ENCODE measurements around the gene JAG2.

DNA sequence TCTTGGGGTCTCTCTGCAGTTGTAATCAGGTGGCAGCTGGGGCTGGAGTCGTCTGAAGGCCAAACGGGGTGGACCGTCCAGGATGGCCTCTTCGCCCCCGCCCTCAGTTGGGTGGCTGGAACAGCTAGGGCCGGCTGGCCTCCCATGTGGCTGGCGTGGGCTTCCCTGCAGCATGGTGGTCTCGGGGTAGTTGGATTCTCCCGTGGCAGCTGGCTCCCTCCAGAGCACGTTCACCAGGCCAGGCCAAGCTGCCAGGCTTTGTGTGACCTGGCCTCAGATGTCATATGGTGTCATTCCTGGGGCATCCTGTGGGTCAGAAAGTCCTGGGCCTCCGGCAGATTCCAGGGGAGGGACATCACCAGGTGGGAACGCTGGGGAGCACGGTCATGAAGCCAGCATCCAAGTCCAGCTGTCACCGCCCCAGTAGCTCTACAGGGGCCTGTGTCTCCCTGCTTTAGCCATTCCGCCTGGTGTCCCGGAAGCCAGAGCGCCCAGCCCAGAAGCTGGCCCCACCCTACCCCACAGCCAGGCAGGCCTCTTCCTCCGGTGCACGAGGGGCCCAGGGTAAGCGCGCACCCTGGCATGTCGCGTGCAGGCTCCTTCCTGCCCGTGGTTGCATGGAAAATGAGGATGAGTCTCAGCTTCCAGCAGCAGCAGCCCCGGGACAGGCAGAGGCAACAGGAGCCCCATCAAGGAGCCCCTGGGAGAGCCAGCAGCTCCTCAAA, 13.9 kb upstream of the JAG2 start:
- no peak for TF ChIP-seq EZH2 (IDR thresholded peaks at IDR 0.05; ENCODE audit: borderline replicate concordance, low read depth, low read length, severe bottlenecking)
- TF ChIP-seq, protein P1, sequence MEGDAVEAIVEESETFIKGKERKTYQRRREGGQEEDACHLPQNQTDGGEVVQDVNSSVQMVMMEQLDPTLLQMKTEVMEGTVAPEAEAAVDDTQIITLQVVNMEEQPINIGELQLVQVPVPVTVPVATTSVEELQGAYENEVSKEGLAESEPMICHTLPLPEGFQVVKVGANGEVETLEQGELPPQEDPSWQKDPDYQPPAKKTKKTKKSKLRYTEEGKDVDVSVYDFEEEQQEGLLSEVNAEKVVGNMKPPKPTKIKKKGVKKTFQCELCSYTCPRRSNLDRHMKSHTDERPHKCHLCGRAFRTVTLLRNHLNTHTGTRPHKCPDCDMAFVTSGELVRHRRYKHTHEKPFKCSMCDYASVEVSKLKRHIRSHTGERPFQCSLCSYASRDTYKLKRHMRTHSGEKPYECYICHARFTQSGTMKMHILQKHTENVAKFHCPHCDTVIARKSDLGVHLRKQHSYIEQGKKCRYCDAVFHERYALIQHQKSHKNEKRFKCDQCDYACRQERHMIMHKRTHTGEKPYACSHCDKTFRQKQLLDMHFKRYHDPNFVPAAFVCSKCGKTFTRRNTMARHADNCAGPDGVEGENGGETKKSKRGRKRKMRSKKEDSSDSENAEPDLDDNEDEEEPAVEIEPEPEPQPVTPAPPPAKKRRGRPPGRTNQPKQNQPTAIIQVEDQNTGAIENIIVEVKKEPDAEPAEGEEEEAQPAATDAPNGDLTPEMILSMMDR (IDR thresholded peaks at IDR 0.05; ENCODE audit: borderline replicate concordance, extremely low read depth, low read length, poor library complexity, severe bottlenecking) = no peak

All from DND-41 (cell line).